Measurements from ENCODE around the gene CYP3A7. TPM values are rescaled to one million over a fixed set of nuclear protein-coding genes. Genes with fewer than 3 reads are reported as not detected.
"Not testable (repeated sequence)": the region's sequence is repeated elsewhere in the genome, so short reads cannot be mapped to it uniquely, and the experiment has no call there.

Gene CYP3A7
- total RNA-seq, 1 experiment from 2014 or later, result not detected

DNA sequence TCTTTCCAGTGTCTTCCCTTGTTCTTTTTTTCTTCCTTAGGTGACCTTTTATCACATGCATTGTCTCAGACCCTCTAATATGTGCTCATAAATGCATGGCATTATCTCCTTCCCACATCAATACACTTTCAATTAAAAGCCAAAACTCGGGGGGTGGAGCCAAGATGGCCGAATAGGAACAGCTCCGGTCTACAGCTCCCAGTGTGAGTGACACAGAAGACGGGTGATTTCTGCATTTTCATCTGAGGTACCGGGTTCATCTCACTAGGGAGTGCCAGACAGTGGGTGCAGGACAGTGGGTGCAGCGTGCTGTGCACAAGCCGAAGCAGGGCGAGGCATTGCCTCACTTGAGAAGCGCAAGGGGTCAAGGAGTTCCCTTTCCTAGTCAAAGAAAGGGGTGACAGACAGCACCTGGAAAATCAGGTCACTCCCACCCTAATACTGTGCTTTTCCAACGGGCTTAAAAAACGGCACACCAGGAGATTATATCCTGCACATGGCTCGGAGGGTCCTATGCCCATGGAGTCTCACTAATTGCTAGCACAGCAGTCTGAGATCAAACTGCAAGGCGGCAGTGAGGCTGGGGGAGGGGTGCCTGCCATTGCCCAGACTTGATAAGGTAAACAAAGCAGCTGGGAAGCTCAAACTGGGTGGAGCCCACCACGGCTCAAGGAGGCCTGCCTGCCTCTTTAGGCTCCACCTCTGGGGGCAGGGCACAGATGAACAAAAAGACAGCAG, 49.0 kb downstream of the CYP3A7 start:
- DNase-seq (ENCODE audit: low read depth, low spot score); in situ Hi-C loops (cut with HindIII; ENCODE audit: low pct_unique_long_range_greater_than_20kb, low sequenced_read_pairs): not testable (repeated sequence)

DNA sequence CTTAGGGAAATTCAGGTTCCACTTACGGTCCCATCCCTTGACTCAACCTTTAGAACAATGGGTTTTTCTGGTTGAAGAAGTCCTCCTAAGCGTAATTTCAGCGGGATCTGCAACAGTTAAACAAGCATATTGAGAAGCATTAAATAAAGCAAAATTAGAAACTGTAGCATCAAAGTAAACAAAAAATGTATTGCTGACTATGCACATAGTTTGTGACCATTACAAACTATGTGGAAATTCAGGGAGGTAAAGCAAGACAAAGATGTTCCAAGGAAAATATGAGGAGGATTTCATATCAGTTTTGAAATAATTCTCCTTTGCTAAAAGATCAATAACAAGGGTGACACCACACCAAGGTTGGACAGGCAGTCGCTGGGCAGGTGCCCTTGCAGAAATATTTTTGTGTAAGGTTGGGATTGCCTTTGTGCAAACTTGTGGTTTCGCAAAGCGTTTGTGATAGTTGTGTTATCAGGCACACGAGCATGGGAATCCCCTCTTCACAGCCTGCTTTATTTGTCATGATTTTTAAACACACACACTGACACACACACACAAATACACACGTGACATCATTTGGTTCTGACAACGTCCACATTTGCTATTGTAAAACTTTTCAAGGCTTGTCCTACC, 49.8 kb downstream of the CYP3A7 start:
- DNase-seq (ENCODE audit: low read depth, low spot score), result no peak
- in situ Hi-C loops (cut with HindIII; ENCODE audit: low pct_unique_long_range_greater_than_20kb, low sequenced_read_pairs), result no loop called here

GRCh38 chr7:99679400-99680191, 55.4 kb downstream of the CYP3A7 start, which contains the start of gene CYP3A5:
Gene CYP3A5, minus strand, starts transcription at chr7:99679996. Its CDS starts 100 bp downstream, at chr7:99679896.
- no peak for DNase-seq (ENCODE audit: low read depth, low spot score)
- in situ Hi-C loops (cut with HindIII; ENCODE audit: low pct_unique_long_range_greater_than_20kb, low sequenced_read_pairs), result no loop called here

DNA sequence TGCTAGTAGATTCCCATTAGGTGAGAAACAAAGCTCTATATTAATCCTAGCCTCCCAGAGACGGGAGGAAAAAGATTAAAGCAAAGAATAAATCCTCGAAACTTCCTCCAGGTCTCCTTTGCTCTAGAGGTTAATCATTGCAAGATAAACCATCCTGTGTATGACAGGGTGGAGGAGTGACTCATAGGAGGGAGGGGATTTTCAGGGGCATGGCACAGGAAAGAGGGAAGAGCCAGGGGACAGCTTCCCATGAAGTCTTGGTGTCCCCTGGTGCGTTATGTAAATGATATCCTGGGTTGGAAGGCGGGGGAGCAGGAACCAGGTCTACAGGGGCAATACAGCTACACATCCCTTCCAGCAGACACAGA, 56.0 kb downstream of the CYP3A7 start:
- DNase-seq (ENCODE audit: low read depth, low spot score), result no peak
- in situ Hi-C loops (cut with HindIII; ENCODE audit: low pct_unique_long_range_greater_than_20kb, low sequenced_read_pairs), result no loop called here

- no peak for DNase-seq (ENCODE audit: low read depth, low spot score)
- in situ Hi-C loops (cut with HindIII; ENCODE audit: low pct_unique_long_range_greater_than_20kb, low sequenced_read_pairs), result no loop called here
Measured at GRCh38 chr7:99677648-99678045, 57.3 kb downstream of the CYP3A7 start.

DNA sequence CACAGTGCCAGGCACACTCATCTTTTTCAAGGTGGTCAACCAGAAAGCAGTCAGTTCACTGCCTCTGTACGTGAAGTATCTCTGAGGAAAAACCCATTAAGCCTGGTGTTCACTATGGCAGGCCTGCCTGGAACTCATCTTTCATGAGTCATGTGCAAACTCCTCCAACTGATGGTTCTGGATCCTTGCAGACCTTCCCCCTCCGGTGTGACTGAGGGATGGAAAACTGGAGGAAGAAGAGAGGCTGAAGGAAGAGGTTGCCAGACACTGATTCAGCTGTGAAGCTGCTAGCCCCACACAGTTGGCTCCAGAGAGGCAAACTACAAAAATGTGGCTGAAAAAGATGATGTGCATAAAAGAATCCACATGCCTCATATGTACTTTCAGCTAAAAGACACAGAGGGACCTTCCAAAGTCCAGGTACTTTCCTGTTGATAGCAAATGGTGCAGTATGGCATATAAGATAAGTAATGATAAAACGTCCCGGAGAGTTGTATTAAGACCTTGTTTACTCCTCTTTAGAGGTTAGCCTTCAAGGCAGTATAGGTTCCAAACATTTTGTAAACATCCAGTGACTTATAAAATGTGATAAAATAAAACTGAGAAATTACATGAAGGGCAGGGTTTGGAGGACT, 57.9 kb downstream of the CYP3A7 start:
- in situ Hi-C loops (cut with HindIII; ENCODE audit: low pct_unique_long_range_greater_than_20kb, low sequenced_read_pairs), result no loop called here
- DNase-seq (ENCODE audit: low read depth, low spot score), result no peak

DNA sequence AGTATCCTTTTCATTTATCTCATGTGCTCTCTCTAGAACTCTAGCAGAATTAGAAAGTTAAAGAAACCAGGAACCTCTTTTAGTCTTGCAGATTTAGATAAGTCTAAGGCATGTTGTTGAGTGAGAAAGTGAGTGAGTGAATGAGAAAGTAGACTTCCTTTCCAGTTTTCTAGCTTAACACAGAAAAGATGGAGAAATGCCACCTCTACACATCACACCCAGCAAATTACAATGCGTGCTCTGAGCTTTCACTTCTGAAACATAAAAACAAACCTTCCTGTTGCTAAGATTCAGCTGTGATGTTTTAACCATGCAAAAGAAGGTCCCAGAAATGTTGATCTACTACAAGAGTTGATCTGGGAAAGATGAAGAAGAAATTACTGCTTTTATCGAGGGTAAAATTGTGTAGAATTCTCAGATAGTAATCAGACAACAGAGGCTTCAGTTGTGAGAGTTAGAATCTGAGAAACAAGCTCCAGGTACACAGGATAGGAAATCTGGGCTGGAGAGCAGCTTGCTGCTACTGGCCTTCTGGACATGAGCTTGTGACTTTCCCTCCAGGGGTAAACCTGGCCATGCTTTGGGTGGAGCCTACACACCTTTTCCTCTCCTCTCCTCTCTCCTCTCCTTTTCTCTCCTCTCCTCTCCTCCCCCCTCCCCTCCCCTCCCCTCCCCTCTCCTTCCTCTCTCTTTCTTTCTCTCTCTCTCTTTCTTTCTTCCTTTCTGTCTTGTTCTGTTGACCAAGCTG, 59.8 kb downstream of the CYP3A7 start:
- no peak for DNase-seq (ENCODE audit: low read depth, low spot score)
- in situ Hi-C loops (cut with HindIII; ENCODE audit: low pct_unique_long_range_greater_than_20kb, low sequenced_read_pairs), result no loop called here

GRCh38 chr7:99672573-99672972, 62.4 kb downstream of the CYP3A7 start:
- in situ Hi-C loops (cut with HindIII; ENCODE audit: low pct_unique_long_range_greater_than_20kb, low sequenced_read_pairs), result no loop called here
- DNase-seq (ENCODE audit: low read depth, low spot score), result no peak

DNA sequence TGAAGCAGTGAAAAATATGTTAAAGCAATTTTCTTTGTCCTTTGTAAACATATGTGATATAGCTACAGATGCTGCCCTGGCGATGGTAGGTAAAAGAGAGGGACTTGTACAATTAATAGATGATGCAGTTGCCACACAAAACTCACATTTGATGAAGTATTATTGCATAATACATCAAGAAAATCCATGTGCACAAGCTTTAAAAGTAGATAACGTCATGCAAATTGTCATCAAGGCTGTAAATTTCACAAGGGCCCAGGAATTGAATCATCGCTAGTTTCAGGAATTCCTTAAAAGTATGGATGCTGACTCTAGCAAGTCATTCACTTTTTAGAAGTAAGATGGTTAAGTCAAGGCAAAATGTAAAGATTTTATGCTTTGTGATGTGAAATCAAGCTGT, 65.2 kb downstream of the CYP3A7 start:
- no peak for DNase-seq (ENCODE audit: low read depth, low spot score)
- in situ Hi-C loops (cut with HindIII; ENCODE audit: low pct_unique_long_range_greater_than_20kb, low sequenced_read_pairs), result no loop called here

GRCh38 chr7:99668541-99668940, 66.5 kb downstream of the CYP3A7 start:
- DNase-seq (ENCODE audit: low read depth, low spot score), result no peak
- in situ Hi-C loops (cut with HindIII; ENCODE audit: low pct_unique_long_range_greater_than_20kb, low sequenced_read_pairs), result no loop called here

DNA sequence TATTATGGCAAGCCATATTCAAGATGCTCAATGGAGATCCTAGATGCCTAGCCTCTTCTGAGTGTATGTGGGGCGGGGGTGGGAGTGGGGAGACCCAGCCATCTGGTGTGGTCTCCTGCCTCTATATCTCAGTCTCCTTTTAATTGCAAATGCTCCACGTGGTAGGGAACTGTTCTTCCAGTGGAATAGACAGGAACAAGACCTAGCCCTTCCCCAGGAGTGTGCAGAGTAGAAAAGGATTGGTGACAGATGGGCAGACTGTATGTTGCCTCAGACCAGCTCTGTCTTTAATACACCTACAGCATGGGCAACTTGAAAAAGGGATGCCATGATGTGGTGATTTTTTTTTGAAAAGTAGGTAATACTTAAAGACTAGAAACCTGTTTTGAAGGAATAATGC, 67.8 kb downstream of the CYP3A7 start:
- in situ Hi-C loops (cut with HindIII; ENCODE audit: low pct_unique_long_range_greater_than_20kb, low sequenced_read_pairs), result no loop called here
- DNase-seq (ENCODE audit: low read depth, low spot score), result no peak

GRCh38 chr7:99666013-99666395, 69.0 kb downstream of the CYP3A7 start:
- in situ Hi-C loops (cut with HindIII; ENCODE audit: low pct_unique_long_range_greater_than_20kb, low sequenced_read_pairs), result no loop called here
- no peak for DNase-seq (ENCODE audit: low read depth, low spot score)

DNA sequence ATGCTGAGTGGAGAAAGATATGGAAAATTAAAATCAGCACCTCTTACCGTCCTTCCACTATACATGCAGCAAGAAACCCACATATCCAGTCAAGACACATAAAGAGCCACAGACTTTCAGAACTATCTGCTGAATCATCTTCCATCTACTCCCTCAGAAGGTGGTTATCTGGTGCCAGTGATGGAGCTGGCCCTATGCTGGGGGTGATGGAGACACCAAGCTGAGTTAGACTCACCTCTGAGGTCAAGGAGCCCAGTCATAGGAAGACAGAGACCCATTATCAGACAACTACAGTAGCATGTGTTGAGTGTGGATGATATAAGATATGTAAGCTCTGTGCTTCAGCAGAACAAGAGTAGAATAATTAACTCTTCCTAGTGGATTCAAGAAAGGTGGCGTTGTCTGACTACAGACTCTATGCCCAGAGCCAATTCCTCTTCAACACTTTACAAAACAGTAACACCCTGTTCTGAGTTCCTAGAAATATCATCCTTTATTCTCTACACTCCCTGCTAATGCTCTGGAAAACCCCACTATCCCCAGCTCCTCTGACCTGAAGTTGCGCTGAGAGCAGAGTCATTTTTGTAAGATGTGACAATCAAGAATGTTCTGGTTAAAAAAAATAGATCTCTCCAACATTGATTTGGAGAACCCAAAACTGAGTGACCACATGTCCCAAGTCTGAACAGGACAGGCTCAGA, 69.5 kb downstream of the CYP3A7 start:
- in situ Hi-C loops (cut with HindIII; ENCODE audit: low pct_unique_long_range_greater_than_20kb, low sequenced_read_pairs), result no loop called here
- DNase-seq (ENCODE audit: low read depth, low spot score), result no peak

DNA sequence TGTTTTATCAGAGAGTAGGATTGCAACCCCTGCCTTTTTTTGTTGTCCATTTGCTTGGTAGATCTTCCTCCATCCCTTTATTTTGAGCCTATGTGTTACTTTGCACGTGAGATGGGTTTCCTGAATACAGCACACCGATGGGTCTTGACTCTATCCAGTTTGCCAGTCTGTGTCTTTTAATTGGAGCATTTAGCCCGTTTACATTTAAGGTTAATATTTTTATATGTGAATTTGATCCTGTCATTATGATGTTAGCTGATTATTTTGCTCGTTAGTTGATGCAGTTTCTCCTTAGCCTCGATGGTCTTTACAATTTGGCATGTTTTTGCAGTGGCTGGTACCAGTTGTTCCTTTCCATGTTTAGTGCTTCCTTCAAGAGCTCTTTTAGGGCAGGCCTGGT, 77.1 kb downstream of the CYP3A7 start:
- in situ Hi-C loops (cut with HindIII; ENCODE audit: low pct_unique_long_range_greater_than_20kb, low sequenced_read_pairs); DNase-seq (ENCODE audit: low read depth, low spot score): not testable (repeated sequence)
